HG03139 (cell line): ENCODE measurements around the gene MLIP.
"Not testable (repeated sequence)": the region's sequence is repeated elsewhere in the genome, so short reads cannot be mapped to it uniquely, and the experiment has no call there.

Experiments
- ATAC-seq: cut with Tn5 transposase; IDR thresholded peaks from one replicate; pipeline ENCODE4 v1.9.1; 2021; ENCODE audit not compliant: unreplicated experiment

The MLIP gene

DNA sequence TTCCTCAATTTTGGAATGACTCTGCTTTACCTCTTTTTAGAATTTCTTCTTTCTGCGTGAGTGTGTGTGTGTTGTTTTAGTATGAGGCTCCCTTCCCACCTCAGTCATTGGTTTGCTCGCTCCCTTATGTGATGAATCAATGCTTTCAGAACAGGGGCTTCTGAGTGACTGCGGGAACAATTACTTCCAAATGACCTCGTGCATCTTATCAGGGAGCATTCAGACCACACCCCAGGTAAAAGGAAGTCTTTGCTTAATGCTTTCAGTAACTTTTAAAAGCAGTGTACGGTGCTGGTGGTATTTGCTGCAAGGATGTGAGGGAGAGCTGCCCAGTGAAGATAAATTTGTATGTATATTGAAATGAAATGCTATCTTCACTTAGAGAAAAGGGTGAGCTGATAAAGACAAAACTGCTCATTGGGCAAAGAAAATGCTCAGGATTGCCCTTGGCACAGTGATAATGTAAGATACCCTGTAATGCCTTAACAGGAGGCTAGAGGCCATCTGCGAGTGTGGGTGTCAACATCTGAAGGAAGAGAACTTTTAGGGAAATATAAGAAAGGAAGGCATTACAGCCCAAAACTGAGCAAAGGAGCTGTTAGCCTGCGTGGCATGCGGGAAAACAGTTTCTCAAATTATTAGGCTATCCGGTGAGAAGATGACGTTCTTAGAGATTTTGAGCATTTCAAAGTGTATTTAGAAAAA, at the start of gene MLIP:
Gene MLIP, plus strand, starts transcription at position 103 of the 705 bp plus-strand sequence. Its CDS starts 37 bp downstream, at position 140.
- ATAC-seq: no peak

- no peak for ATAC-seq
These were observed 48.1 kb upstream of the MLIP start for GRCh38 chr6:54063228-54063539.

GRCh38 chr6:54068694-54069093, 42.5 kb upstream of the MLIP start:
- no peak for ATAC-seq

GRCh38 chr6:54070025-54070424, 41.2 kb upstream of the MLIP start:
- ATAC-seq: no peak

DNA sequence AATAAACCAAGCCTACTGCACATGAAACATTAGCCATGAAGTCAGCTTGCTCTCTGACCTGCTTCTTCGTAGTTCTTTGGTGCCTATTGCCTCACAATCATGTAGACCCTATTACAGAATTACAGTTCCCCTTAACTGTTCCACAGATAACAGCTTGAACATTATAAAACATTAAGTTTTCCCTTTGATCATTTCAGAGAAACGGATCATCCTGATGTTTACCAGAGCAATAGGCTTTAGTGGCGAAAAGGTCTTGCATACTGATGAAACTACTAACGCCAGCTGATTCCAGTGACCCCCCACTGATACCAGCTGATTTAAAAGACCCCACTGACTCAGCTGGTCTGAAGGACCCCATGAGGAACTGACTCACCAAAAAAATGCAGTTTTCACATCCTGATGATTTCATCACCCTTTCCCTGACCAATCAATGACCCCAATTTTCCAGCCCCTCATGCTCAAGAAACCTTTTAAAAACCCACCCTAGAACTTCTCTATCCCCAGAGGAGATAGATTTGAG, 39.4 kb upstream of the MLIP start:
- ATAC-seq: no peak

DNA sequence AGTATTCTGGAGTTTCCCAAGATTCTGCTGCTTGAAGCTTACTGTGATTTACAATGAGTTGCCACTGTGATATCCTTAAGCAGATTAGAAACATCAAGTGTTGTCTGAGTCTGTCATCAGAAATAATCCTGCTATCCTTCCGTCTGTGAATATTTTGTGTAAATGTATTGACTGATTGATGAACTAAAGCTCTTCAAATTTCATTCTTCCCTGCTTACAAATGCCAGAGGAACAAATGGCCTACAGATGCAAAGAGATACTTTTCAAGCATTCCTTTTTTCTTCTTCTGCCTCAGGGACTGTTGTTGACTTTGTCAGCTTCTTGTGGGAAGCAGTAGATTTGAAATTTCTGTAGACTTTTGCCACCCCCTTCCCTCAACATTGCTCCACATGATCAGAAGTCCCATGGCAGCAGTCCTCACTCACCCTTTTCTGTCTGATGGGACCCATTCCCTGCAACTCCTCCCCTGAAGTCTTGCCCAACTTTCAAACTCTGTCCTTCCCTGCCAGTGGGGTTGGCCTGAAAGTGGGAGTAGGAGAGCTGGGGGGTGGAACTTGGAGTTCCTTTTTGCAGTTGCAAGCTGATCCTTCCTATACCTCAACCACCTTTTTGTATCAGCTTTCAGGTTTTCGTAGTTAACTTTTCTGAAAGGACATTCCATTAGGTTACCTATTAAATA, 38.5 kb upstream of the MLIP start:
- no peak for ATAC-seq

DNA sequence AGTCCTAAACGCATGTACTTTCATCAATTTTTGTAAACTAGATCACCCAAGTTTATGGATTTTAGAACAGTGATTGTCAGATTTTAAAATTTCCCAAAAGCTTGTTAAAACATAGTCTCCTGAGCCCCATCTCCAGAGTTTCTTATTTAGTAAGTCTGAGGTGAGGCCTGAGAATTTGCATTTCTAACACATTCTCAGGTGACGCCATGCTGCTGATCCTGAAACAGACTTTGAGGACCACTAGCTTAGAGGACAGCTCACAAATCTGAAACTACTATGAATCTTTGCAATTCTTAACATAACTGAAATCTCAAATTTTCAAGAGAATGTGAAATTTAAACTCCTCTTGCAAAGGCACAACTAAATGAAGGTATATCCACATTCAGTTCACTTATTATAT, 37.8 kb upstream of the MLIP start:
- ATAC-seq: no peak

DNA sequence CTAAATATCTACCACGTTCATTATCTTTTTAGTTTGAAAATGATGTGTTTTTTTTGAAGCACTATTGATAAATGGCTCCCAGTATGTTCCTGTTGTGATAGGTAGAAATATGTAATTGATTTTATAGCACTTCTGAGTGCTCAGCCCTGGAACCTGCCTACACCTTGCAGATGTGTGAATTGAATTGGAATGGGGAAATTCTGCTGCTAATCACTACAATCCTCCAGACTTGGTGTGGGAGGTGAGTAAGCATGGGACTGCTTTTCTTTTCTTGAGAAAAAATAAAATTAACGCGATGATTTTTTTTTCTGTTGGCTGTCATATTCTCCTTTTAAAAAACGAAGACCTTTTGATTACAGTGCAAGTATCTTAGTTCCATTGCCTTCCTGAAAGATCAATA, 37.1 kb upstream of the MLIP start:
- ATAC-seq: no peak

- no peak for ATAC-seq
These were observed 36.6 kb upstream of the MLIP start for GRCh38 chr6:54074578-54075195.

DNA sequence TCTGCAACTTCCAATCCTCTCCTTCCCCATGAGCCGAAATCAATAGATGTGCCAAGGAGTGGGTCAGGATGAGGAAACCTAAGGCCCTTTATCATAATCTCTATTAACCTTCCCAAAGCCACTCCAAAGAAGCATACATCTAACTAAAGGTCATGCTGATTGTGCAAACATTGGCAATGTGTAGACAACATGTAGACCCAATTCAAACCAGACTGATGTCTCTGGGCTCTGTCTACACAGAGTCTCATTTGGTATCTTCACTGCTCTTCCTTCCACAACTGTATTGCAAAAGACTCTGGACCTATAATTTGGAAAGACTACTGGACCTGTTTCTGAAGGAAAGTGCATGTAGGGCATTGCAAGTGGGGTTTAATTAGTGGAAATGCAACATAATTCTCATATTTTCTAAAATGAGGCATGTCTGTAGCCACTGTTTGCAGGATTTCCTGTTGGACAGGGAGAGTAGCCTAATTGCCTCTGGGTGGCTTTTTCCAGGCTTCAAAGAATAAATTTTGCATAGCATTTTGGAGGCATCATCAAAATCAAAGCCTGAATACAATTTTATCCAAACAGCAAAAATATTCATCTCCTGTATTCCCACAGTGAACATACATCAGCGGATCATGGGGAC, 35.0 kb upstream of the MLIP start:
- ATAC-seq: no peak

GRCh38 chr6:54081499-54081898, 29.7 kb upstream of the MLIP start:
- not testable (repeated sequence) for ATAC-seq

- ATAC-seq: no peak
These were observed 28.0 kb upstream of the MLIP start for GRCh38 chr6:54083287-54083686.

DNA sequence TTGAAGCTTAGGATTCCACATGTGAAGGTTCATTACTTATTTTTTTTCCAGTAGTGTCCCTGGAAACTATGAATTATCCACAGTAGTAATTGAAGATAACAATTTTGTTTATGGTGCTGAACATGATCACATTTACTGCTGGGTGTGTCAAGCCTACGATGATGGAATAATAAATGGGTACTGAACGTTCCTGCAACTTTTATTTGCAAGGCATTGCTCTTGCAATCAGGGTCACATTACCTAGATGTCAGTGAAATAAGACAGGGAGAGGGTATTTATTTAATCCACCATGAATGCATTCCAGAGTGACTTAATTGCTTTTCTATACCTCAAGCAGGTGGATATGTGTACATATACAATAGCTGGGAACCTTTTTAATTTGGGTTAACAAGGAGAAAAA, 27.0 kb upstream of the MLIP start:
- ATAC-seq: no peak

- ATAC-seq: no peak
These were observed 26.2 kb upstream of the MLIP start for GRCh38 chr6:54085047-54085446.

DNA sequence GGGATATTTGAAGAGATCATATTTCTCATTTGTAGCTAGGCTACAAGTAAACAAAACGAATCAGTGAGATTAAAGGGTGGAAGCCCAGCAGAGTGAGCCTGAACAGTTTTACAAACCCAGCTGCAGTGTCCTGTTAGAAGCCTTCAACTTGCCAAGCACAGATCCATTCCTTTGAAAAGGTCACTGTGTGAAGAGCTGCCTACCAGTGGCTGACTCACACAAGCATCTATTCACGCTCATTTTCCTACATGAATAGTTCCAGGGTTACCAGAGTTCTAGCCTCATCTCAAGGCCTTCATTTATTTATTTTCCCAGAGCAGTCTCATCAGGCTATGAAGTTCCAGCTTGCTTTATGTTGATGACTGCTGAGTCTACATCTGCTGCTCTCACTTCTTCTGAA, 25.7 kb upstream of the MLIP start:
- no peak for ATAC-seq

- no peak for ATAC-seq
These were observed 24.8 kb upstream of the MLIP start for GRCh38 chr6:54086439-54086838.

DNA sequence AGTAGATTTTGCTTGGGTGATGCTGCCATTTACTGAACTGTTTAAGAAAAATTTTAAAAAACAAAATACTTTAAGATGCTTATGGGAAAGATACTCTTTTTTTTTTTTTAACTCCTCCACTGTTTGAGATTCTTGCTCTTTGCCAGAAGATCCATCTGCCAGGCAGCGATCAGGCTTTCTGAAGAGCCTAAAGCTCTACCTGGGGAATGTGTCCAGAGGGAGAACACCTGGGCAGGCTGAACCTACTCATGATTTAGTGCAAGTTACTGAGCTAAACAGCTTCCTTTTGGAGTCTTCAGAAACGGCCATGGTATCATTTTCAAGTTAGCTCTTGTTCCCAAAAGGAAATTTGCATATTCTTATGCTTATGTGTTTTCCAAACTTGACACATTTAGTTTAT, 23.5 kb upstream of the MLIP start:
- ATAC-seq: no peak

DNA sequence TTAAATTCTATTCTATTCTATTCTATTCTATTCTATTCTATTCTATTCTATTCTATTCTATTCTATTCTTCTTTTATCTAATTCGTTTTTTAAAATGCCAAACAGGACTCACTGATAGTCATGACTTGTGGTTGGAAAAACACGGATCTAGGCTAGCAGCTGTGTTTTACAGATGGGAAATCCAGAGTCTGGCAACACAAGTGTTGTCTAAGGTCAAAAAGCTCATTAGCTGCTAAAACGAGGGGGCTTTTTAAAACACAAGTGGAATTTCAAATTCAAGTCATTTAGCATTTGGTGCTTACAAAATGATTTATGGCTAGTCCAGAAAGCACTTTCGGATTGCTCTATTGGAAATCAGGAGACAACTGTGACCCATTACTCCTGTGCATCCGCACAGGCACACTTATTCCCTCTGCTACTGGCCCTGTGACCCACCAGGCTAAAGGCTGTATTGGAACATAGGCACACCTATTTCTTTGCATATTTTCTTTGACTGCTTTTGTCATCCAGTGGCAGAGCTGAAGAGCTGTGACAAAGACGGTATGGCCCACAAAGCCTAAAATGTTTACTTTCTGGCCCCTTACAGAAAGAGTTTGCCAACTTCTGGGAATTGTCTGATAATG, 17.8 kb upstream of the MLIP start:
- ATAC-seq: no peak

- ATAC-seq: no peak
These were observed 16.9 kb upstream of the MLIP start for GRCh38 chr6:54094293-54094692.

DNA sequence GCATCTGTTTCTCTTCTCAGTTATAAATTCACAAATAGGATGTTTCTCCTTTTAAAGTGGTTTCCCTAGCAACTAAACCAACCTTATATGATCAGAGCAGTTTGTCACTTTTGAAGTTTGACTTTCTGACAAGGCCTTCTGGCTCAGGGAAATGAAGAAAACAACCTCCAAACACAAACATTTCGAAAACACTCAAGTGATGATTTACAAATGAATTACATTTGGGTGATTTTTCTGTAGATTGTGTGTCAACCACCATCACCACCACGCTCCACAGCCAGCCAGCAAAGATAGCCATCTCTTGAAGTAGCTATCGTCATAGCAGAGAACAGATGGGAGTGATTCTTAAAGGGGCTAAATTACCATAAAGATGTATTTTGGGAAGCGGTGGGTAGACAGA, 16.5 kb upstream of the MLIP start:
- ATAC-seq: no peak

DNA sequence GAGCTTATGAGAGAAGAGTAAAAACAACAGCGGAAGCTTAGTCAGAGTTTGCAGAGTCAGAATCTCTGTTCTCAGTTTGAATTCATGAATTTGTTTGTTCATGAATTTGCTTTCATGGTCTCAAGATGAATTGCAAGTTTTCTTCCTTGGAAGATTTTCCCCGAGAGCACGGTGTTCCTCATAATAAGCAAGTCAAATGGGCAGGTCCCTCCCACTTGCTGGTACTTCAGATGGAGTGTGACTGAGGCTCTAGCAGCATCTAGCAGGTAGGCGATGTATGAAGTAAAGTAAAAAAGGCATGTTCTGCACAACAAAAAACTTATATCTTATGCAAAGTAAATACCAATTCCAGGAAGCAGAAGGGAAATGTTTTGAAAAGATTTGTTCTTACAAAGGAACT, 15.5 kb upstream of the MLIP start:
- no peak for ATAC-seq
